Testis (tissue), 2 donors: ENCODE data around the gene RPS8.

Experiments used
- CTCF ChIP-seq, 3 experiments: fragments of 450-650 bp in 2 of 3; fragments of 200-600 bp in 1 of 3; sonication (generic) in 1 of 3; IDR thresholded peaks; one replicate each; pipeline ENCODE4 v1.5.1; 2016 to 2019; ENCODE audit warnings: antibody characterized with exemption in 3 of 3, mild to moderate bottlenecking in 2 of 3, moderate library complexity in 1 of 3
- POLR2A ChIP-seq: fragments of 450-650 bp; IDR thresholded peaks from one replicate; pipeline ENCODE4 v1.6.1; 2017; ENCODE audit warnings: antibody characterized with exemption, mild to moderate bottlenecking, moderate library complexity

- TF ChIP-seq CTCF (IDR thresholded peaks at IDR 0.05) (no peak), POLR2A (no peak)
Observed at GRCh38 chr1:44817771-44818495, 42.6 kb downstream of the RPS8 start.
